IPS-18c (cell line): ENCODE measurements around the gene C12orf75.
A peak's percentile ranks its signal among the peaks of the same experiment; 100 is the strongest.
"Not testable (repeated sequence)": the region's sequence is repeated elsewhere in the genome, so short reads cannot be mapped to it uniquely, and the experiment has no call there.

Source experiments
- H3K4me3 ChIP-seq: 2 replicates; pipeline ENCODE4 v1.7.0; 2013; ENCODE audit warnings: low read depth, mild to moderate bottlenecking, low read length, moderate library complexity; ENCODE audit not compliant: insufficient read depth
- H3K9me3 ChIP-seq: one replicate; pipeline ENCODE4 v1.6.1; 2013; ENCODE audit warnings: mild to moderate bottlenecking, low read length, moderate library complexity; ENCODE audit not compliant: control insufficient read depth, insufficient read depth

C12orf75 gene

GRCh38 chr12:105325117-105325516, 5.4 kb upstream of the C12orf75 start:
- H3K4me3 ChIP-seq, result no peak overlapping the region
- no peaks in the 10 kb centered on the region for H3K9me3 ChIP-seq

- H3K4me3 ChIP-seq, result peak overlapping the region; percentile 25; the same call in 1 of the 2 replicates
- no peaks in the 10 kb centered on the region for H3K9me3 ChIP-seq
These were observed 587 bp upstream of the C12orf75 start for GRCh38 chr12:105329926-105330282.

GRCh38 chr12:105330931-105331804, 677 bp downstream of the C12orf75 start:
- H3K9me3 ChIP-seq, result no peaks in the 10 kb centered on the region
- H3K4me3 ChIP-seq, result peak overlapping the region; percentile 65

GRCh38 chr12:105331805-105332251, 1.3 kb downstream of the C12orf75 start:
- Histone ChIP-seq H3K4me3 (0 out of 2 replicates have a peak overlapping the region, but pooled peaks have one; percentile 65), H3K9me3 (no peaks in the 10 kb centered on the region)

- H3K9me3 ChIP-seq, H3K4me3 ChIP-seq: not testable (repeated sequence)
These were observed 1.8 kb downstream of the C12orf75 start for GRCh38 chr12:105332286-105332685.

GRCh38 chr12:105332925-105333324, 2.4 kb downstream of the C12orf75 start:
- H3K4me3 ChIP-seq, result no peak overlapping the region

GRCh38 chr12:105334001-105334400, 3.5 kb downstream of the C12orf75 start:
- Histone ChIP-seq H3K4me3 (no peak overlapping the region), H3K9me3 (no peaks in the 10 kb centered on the region)

More at GRCh38 chr12:105332925-105333324, 2.4 kb downstream of the C12orf75 start:
- H3K9me3 ChIP-seq, result no peaks in the 10 kb centered on the region

DNA sequence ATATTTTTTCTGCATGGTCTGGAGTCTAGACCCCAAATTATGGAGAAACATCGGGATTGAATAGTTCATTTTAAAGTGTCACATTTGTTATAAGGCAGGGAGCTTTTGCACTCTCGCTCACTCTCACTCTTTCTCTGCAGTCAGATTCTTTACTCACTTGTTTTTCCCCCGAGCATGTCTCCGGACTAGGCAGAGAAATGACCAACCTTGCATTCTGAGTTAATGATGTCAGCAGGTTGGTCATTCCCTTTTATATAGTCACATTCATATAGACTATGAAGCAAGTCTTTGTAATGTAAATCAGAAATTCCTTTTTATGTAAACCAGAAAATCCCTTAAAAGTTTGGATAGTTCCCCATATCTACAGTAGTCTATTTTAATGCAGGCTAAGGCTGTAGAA, 4.1 kb downstream of the C12orf75 start:
- H3K4me3 ChIP-seq, result no peak overlapping the region
- H3K9me3 ChIP-seq, result no peaks in the 10 kb centered on the region

GRCh38 chr12:105335856-105336255, 5.4 kb downstream of the C12orf75 start:
- Histone ChIP-seq H3K4me3 (no peak overlapping the region), H3K9me3 (peaks cover 2% of the 10 kb centered on the region)

GRCh38 chr12:105336411-105336810, 5.9 kb downstream of the C12orf75 start:
- H3K4me3 ChIP-seq, result no peak overlapping the region
- peaks cover 2% of the 10 kb centered on the region for H3K9me3 ChIP-seq

DNA sequence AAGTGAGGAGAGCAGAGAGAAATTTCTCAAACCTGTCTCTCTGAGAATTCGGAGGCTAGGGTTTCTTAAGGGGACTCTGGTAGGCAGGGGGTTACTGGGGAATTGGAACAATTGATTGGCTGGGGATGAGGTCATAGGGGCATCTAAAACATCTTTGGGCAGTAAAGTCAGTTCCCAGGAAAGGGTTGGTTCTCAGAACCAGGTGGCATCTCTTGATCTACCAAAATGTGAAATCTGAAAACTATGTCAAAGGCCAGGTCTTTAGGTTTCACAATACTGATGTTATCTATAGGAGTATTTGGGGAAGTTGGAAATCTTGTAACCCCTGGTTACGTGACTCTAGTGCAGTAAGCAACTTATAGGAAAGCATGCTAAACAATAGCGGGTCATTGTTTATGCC, 6.9 kb downstream of the C12orf75 start:
- Histone ChIP-seq H3K9me3 (peaks cover 2% of the 10 kb centered on the region), H3K4me3 (no peak overlapping the region)

- peaks cover 2% of the 10 kb centered on the region for H3K9me3 ChIP-seq
These were observed 8.5 kb downstream of the C12orf75 start for GRCh38 chr12:105338966-105339365.

DNA sequence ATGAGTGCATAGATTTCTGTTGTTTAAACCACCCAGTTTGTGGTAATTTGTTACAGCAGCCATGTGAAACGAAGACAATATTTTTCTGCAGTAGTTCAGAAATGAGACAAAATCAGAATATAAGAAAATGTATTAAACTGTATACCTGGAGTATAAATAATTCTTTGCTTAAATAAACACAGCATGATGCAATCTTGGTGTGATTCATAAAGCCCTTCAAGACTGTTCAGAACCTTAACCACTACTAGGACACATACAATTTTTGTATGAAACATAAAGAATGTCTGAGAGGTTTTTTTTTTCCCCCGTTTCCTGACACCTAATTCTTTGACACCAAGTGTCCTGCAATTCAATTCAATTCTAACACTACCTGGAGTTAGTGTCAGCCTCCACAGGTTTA, 10.5 kb downstream of the C12orf75 start:
- Histone ChIP-seq H3K9me3 (peaks cover 2% of the 10 kb centered on the region), H3K4me3 (no peak overlapping the region)

More at GRCh38 chr12:105338966-105339365, 8.5 kb downstream of the C12orf75 start:
- H3K4me3 ChIP-seq, result no peak overlapping the region

DNA sequence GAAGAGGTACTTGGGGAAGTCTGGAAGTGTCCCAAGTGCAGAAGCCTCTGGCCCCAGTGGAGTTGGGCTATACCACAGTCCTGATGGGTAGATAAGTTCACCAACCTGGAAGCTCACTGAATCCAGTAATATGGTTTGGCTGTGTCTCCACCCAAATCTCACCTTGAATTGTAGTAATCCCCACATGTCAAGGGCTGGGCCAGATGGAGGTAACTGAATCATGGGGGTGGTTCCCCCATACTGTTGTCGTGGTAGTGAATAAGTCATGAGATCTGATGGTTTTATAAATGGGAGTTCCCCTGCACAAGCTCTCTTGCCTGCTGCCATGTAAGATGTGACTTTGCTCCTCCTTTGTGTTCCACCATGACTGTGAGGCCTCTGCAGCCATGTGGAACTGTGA, 11.1 kb downstream of the C12orf75 start:
- H3K9me3 ChIP-seq, H3K4me3 ChIP-seq: not testable (repeated sequence)

DNA sequence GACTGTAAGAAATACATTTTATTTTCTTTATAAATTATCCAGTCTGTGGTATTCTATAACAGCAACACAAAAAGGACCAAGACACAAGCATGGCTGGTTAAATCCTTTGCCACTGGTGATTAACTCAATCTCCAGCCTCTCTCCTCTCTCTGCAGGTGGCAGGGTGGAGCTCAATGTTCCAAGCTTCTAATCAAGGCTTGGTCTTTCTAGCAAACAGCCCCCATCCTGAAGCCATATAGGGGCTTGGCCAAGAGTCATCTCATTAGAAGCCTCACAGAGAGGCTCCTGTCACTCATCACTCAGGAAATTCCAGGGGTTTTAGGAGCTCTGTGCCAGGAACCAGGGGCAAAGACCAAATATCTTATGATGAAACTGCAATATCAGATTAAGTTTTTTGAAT, 12.0 kb downstream of the C12orf75 start:
- Histone ChIP-seq H3K4me3 (peak overlapping the region; percentile 20; the same call in 1 of the 2 replicates), H3K9me3 (peaks cover 2% of the 10 kb centered on the region)

DNA sequence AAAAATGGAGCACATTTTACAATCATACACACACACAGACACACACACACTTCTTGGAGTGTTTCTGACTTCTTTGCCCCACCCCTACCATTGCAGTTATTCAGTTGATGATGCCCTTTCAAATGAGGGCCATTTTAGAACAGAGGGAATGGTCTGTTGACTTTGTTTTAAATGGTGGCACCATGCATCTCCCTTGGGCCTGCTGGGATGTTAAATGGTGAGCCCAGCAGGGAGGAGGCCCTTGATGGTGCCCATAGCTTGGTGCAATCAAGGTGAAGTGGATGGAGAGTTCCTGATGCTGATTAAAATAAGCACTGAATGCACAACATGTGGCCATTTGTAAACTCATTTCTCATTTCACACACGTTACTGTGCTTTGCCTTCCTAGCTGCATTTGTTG, 13.3 kb downstream of the C12orf75 start:
- H3K9me3 ChIP-seq, result peaks cover 2% of the 10 kb centered on the region
- no peak overlapping the region for H3K4me3 ChIP-seq

- Histone ChIP-seq H3K4me3 (no peak overlapping the region), H3K9me3 (no peaks in the 10 kb centered on the region)
These were observed 17.0 kb downstream of the C12orf75 start for GRCh38 chr12:105347499-105347898.

GRCh38 chr12:105348142-105348541, 17.7 kb downstream of the C12orf75 start:
- Histone ChIP-seq H3K9me3 (no peaks in the 10 kb centered on the region), H3K4me3 (no peak overlapping the region)
